ENCODE measurements around the gene MMP21. TPM values are rescaled to one million over a fixed set of nuclear protein-coding genes. Genes with fewer than 3 reads are reported as not detected.

MMP21 gene
- polyA plus RNA-seq, 1 experiment, result not detected

DNA sequence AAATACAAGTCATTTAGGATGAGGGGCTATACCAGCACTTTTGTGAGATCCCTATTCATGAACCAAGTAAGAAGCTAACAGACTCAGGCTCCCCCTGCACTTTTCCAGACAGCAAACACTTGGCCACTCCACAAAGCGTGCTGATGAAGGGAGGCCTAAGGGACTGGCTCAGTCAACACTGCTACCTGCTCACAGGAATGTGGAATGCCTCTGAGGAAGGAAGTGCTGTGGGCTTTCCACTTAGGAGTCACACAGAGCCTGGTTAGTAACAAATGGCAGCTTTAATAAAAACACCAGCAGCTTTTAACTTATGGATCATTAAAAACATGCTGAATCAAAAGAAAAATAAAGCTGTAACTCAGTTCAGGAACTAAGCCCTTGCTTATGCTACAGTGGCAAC, 32.4 kb upstream of the MMP21 start:
- no peak overlapping the region for H3K4me3 ChIP-seq (ENCODE audit: low read depth, low read length)
- no peak for DNase-seq (ENCODE audit: low read depth)
- H3K36me3 ChIP-seq (ENCODE audit: control insufficient read depth, insufficient read depth, low read length), result peaks cover 14% of the 10 kb centered on the region
- TF ChIP-seq, protein P1, sequence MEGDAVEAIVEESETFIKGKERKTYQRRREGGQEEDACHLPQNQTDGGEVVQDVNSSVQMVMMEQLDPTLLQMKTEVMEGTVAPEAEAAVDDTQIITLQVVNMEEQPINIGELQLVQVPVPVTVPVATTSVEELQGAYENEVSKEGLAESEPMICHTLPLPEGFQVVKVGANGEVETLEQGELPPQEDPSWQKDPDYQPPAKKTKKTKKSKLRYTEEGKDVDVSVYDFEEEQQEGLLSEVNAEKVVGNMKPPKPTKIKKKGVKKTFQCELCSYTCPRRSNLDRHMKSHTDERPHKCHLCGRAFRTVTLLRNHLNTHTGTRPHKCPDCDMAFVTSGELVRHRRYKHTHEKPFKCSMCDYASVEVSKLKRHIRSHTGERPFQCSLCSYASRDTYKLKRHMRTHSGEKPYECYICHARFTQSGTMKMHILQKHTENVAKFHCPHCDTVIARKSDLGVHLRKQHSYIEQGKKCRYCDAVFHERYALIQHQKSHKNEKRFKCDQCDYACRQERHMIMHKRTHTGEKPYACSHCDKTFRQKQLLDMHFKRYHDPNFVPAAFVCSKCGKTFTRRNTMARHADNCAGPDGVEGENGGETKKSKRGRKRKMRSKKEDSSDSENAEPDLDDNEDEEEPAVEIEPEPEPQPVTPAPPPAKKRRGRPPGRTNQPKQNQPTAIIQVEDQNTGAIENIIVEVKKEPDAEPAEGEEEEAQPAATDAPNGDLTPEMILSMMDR (IDR thresholded peaks at IDR 0.05; ENCODE audit: insufficient read depth, low read depth, low read length), result no peak
- CTCF ChIA-PET, result no interaction called here
- no peaks in the 10 kb centered on the region for H3K27me3 ChIP-seq (ENCODE audit: control insufficient read depth, insufficient read depth, low read length)
- POLR2A ChIA-PET, result no interaction called here

DNA sequence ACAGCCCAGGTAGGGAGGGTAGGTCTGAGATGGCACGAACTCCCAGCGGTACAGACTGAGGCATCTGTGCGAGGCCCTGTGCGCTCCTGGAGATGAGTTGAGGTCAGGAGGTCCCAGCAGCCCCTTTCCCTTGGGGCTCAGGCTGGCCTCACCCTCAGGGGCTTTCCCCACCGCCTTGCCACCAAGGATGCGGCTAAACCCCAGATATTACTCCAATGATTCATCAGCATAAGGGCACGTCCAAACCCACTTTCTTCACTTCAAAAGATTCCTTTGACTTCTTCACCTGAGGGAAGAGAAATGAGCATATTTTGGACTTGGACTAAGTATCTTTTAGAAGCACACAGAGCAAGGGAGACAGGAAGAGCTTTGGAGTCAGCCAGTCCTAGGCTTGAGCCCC, 27.1 kb upstream of the MMP21 start:
- POLR2A ChIA-PET, result no interaction called here
- DNase-seq (ENCODE audit: low read depth), result no peak
- no peaks in the 10 kb centered on the region for H3K27me3 ChIP-seq (ENCODE audit: control insufficient read depth, insufficient read depth, low read length)
- TF ChIP-seq, protein P1 (IDR thresholded peaks at IDR 0.05; ENCODE audit: insufficient read depth, low read depth, low read length), result no peak
- H3K36me3 ChIP-seq (ENCODE audit: control insufficient read depth, insufficient read depth, low read length), result peaks cover 14% of the 10 kb centered on the region
- CTCF ChIA-PET, result no interaction called here
- no peak overlapping the region for H3K4me3 ChIP-seq (ENCODE audit: low read depth, low read length)

DNA sequence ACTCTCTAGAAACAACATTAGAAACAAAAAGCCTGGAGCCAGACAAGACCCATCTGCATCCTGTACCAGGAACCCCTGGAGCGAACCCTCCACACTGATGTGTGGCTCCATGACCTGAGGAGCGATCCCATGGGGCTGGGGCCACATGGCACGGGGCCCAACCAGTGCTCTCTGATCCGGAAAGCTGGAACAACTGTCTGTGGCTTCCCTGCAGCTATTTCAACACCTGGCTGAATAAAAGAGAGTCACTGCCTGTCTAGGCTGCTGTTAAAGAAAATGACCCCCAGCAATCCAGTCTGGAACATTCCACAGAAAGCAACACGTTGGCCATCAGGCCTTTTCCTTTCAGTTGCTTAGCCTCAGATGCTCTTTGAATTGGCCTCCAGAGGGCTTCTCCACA, 26.5 kb upstream of the MMP21 start:
- Histone ChIP-seq H3K27me3 (ENCODE audit: control insufficient read depth, insufficient read depth, low read length) (no peaks in the 10 kb centered on the region), H3K4me3 (ENCODE audit: low read depth, low read length) (no peak overlapping the region), H3K36me3 (ENCODE audit: control insufficient read depth, insufficient read depth, low read length) (peaks cover 15% of the 10 kb centered on the region)
- POLR2A ChIA-PET, result no interaction called here
- no peak for DNase-seq (ENCODE audit: low read depth)
- CTCF ChIA-PET, result no interaction called here
- TF ChIP-seq, protein P1 (IDR thresholded peaks at IDR 0.05; ENCODE audit: insufficient read depth, low read depth, low read length), result no peak

DNA sequence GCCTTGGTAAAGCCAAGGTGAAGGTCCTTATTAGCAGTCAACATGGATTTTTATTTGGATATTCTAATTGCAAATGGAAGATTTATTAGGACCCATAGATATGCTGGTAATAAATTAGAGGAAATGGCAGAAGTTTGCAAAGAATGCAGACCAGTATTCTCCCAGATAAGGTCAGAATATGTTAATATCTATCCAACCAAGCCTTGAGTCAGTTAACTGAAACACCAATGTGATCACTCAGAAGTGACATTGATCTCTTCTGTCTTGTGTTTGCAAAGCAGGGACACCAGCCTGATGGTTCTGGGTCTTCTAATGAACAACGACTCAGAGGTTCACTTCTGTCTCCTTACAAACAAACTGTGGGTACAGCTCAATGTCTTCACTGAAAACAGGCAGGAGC, 26.0 kb upstream of the MMP21 start:
- POLR2A ChIA-PET, result no interaction called here
- TF ChIP-seq, protein P1 (IDR thresholded peaks at IDR 0.05; ENCODE audit: insufficient read depth, low read depth, low read length), result no peak
- Histone ChIP-seq H3K4me3 (ENCODE audit: low read depth, low read length) (no peak overlapping the region), H3K36me3 (ENCODE audit: control insufficient read depth, insufficient read depth, low read length) (peaks cover 13% of the 10 kb centered on the region), H3K27me3 (ENCODE audit: control insufficient read depth, insufficient read depth, low read length) (no peaks in the 10 kb centered on the region)
- DNase-seq (ENCODE audit: low read depth), result no peak
- CTCF ChIA-PET, result no interaction called here

DNA sequence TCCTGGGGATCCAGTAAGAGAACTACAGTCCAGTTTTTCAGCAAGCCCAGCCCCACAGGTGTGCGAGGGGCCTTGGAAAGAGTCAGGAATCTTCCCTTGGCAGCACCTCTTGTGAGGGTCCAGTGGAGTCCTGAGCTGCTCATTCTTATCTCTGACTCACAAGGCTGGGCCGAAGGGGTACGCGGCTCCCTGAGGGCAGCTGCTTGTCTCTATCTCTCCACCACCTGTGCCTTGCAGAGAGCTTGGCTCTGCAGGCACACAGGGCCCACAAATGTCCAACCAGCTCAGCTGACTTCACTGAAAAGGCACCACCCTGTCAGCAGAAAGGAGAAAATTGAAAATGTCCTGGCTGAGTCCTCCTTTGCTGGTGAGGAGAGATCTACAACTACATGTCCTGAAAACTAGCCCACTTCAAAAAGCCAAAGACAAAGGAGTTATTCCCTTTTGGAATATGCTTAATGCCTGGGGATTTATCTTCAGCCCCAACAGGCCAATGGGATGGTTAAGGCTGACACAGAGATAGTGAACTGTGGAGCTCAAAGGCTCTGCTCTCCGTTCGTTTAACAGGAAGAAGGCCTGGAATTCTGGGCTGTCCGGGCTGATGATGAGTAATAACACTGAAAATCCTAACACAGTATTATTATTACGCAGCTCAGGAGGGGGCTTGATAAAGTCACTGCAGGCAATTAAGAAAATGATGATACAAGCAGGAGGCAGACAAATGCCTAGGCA, 24.0 kb upstream of the MMP21 start:
- TF ChIP-seq, protein P1 (IDR thresholded peaks at IDR 0.05; ENCODE audit: insufficient read depth, low read depth, low read length), result no peak
- ChIA-PET POLR2A (interaction anchor here (0.6 kb wide), 1 partner anchor 592 kb away, joined by 4 read pairs; no protein-coding TSS in a partner anchor), CTCF (no interaction called here)
- no peak for DNase-seq (ENCODE audit: low read depth)
- Histone ChIP-seq H3K27me3 (ENCODE audit: control insufficient read depth, insufficient read depth, low read length) (no peaks in the 10 kb centered on the region), H3K36me3 (ENCODE audit: control insufficient read depth, insufficient read depth, low read length) (peaks cover 8% of the 10 kb centered on the region), H3K4me3 (ENCODE audit: low read depth, low read length) (no peak overlapping the region)
